Adrenal gland (tissue), 5 donors: ENCODE measurements around the gene DOCK7.

Experiments used
- CTCF ChIP-seq, 6 experiments: fragments of 450-650 bp in 4 of 6; fragments of 200-600 bp in 2 of 6; sonication (generic) in 1 of 6; IDR thresholded peaks; 1 replicate in 5 of 6; 2 replicates in 1 of 6; pipeline versions ENCODE4 v1.5.1 to v1.8.0; 2016 to 2021; ENCODE audit warnings: antibody characterized with exemption in 6 of 6, mild to moderate bottlenecking in 2 of 6, moderate library complexity in 1 of 6
- POLR2A ChIP-seq, 2 donors: fragments of 450-650 bp; IDR thresholded peaks; one replicate each; pipeline ENCODE4 v1.6.1; 2017; ENCODE audit warnings: antibody characterized with exemption in 2 of 2, mild to moderate bottlenecking in 2 of 2, moderate library complexity in 1 of 2
- donor health status: DM: no; HTN: no; CAD: no.

- TF ChIP-seq CTCF (IDR thresholded peaks at IDR 0.05) (no peak), POLR2A (IDR thresholded peaks at IDR 0.05) (no peak)
Observed at GRCh38 chr1:62405247-62405646, 282.9 kb downstream of the DOCK7 start.
